Measurements from ENCODE around the gene STAC3. TPM values are rescaled to one million over a fixed set of nuclear protein-coding genes. Genes with fewer than 3 reads are reported as not detected.
A peak's percentile ranks its signal among the peaks of the same experiment; 100 is the strongest.

Gene STAC3
- total RNA-seq, 1 experiment from 2014 or later: 2.8 TPM

DNA sequence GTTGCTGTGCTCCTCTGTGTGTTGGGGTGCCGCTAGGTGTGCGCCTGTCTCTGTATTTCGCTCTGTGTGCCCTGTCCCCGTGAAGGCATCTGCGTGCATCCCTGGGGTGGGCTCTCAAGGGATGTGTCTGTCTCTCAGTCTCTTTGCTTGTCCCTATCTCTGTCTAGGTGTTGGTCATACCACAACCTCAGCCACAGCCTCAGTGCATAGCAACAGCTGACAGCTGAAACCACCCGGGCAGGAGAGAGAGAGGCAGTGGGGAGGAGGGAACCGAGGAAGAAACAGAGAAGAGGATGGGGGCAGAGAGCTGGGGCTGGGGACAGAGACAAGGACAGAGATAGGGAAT lies 35.3 kb downstream of the STAC3 start:
- H2AFZ ChIP-seq (ENCODE audit: low read length): no peak overlapping the region
- H2BK5ac ChIP-seq (ENCODE audit: insufficient read length, low read length): no peak overlapping the region
- H3K4me1 ChIP-seq (ENCODE audit: insufficient read depth, low read length): peaks cover 8% of the 10 kb centered on the region
- peaks cover 0 to 5% of the 10 kb centered on the region in 2 experiments; a peak in 2 of 5 replicates for H3K9me3 Mint-ChIP-seq
- H2AK5ac ChIP-seq (ENCODE audit: insufficient read length, low read length): no peak overlapping the region
- H3K9ac ChIP-seq (ENCODE audit: extremely low read depth, insufficient read length, low read length): no peak overlapping the region
- H4K91ac ChIP-seq (ENCODE audit: insufficient read length, low read depth, low read length): no peak overlapping the region
- H3K4me3 Mint-ChIP-seq: peak overlapping the region; percentile 45 to 70
- no peak overlapping the region for H4K8ac ChIP-seq (replicated peaks; ENCODE audit: insufficient read length, low read depth, low read length)
- H3K14ac ChIP-seq (ENCODE audit: insufficient read depth, low read length): no peak overlapping the region
- H3K27me3 Mint-ChIP-seq (ENCODE audit: low read depth): peaks cover 69% of the 10 kb centered on the region
- H3K36me3 Mint-ChIP-seq (ENCODE audit: insufficient read depth in 1 of 3, low read depth in 3 of 3): peaks cover 10 to 16% (median 12%) of the 10 kb centered on the region in 3 experiments
- DNase-seq: no peak
- H3K79me2 ChIP-seq (ENCODE audit: insufficient read depth, low read length): no peaks in the 10 kb centered on the region
- H2BK20ac ChIP-seq (ENCODE audit: low read depth, low read length, poor library complexity, severe bottlenecking): no peak overlapping the region
- H4K5ac ChIP-seq (ENCODE audit: insufficient read length, low read depth, low read length): no peak overlapping the region
- peaks cover 48% of the 10 kb centered on the region for H3K27me3 ChIP-seq (ENCODE audit: insufficient read depth, low read length)
- no peak overlapping the region for H3K27ac Mint-ChIP-seq
- H3K4me2 ChIP-seq (ENCODE audit: insufficient read depth, insufficient read length, low read length): no peak overlapping the region
- no CpG with 5 or more reads among the region's 7 CpGs for WGBS (ENCODE audit: extremely low coverage, insufficient read length, low lambda C conversion rate)
- H3K56ac ChIP-seq (ENCODE audit: insufficient read length, low read depth, low read length): no peak overlapping the region
- H3T11ph ChIP-seq (ENCODE audit: low read length): no peak overlapping the region
- no peak overlapping the region for H3K23ac ChIP-seq (ENCODE audit: insufficient read length, low read depth, low read length)
- H3K18ac ChIP-seq (ENCODE audit: insufficient read length, low read depth, low read length): no peak overlapping the region
- TF ChIP-seq, protein P1, sequence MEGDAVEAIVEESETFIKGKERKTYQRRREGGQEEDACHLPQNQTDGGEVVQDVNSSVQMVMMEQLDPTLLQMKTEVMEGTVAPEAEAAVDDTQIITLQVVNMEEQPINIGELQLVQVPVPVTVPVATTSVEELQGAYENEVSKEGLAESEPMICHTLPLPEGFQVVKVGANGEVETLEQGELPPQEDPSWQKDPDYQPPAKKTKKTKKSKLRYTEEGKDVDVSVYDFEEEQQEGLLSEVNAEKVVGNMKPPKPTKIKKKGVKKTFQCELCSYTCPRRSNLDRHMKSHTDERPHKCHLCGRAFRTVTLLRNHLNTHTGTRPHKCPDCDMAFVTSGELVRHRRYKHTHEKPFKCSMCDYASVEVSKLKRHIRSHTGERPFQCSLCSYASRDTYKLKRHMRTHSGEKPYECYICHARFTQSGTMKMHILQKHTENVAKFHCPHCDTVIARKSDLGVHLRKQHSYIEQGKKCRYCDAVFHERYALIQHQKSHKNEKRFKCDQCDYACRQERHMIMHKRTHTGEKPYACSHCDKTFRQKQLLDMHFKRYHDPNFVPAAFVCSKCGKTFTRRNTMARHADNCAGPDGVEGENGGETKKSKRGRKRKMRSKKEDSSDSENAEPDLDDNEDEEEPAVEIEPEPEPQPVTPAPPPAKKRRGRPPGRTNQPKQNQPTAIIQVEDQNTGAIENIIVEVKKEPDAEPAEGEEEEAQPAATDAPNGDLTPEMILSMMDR (conservative IDR thresholded peaks at IDR 0.05): no peak
- H4K20me1 ChIP-seq (ENCODE audit: control insufficient read depth, insufficient read depth, insufficient read length): peaks cover 3% of the 10 kb centered on the region
- H2BK120ac ChIP-seq (ENCODE audit: low read depth, low read length, poor library complexity, severe bottlenecking): no peak overlapping the region
- no peak overlapping the region for H2BK15ac ChIP-seq (ENCODE audit: low read depth, low read length)
- H3K4ac ChIP-seq (ENCODE audit: low read depth, low read length): no peak overlapping the region
- H3K9me3 ChIP-seq (ENCODE audit: control insufficient read depth, low read depth, low read length): no peaks in the 10 kb centered on the region
- H3K27ac ChIP-seq (ENCODE audit: insufficient read length, low read depth, low read length): no peak overlapping the region
- no peak overlapping the region for H2BK12ac ChIP-seq (ENCODE audit: insufficient read length, low read depth, low read length)
- peaks cover 7% of the 10 kb centered on the region for H3K23me2 ChIP-seq (ENCODE audit: insufficient read length, low read depth, low read length, poor library complexity, severe bottlenecking)
- H3K4me1 Mint-ChIP-seq: peaks cover 46 to 52% of the 10 kb centered on the region in 2 experiments
- no peaks in the 10 kb centered on the region for H3K79me1 ChIP-seq (ENCODE audit: insufficient read depth, low read depth, low read length, poor library complexity, severe bottlenecking)

Measured in H9 (cell line).